ENCODE measurements around the gene C2orf68. TPM values are rescaled to one million over a fixed set of nuclear protein-coding genes. Genes with fewer than 3 reads are reported as not detected.

The C2orf68 gene
- total and polyA plus RNA-seq, 2 donors (not counting 1 experiment from before 2014, with no cell fraction given): 30.5 to 82.4 TPM

GRCh38 chr2:85644909-85645308 lies 33.0 kb upstream of the C2orf68 start:
- Mint-ChIP-seq H3K27me3 (no peaks in the 10 kb centered on the region), H3K27ac (no peak overlapping the region), H3K4me1 (peaks cover 22% of the 10 kb centered on the region), H3K4me3 (no peak overlapping the region), H3K9me3 (ENCODE audit: insufficient read depth) (no peaks in the 10 kb centered on the region)
- DNase-seq: no peak
- peaks cover 29% of the 10 kb centered on the region for H4K20me1 ChIP-seq (ENCODE audit: control insufficient read depth, insufficient read depth, low read length, poor library complexity, severe bottlenecking)
- no peaks in the 10 kb centered on the region for H3K9me3 ChIP-seq (ENCODE audit: control extremely low read depth in 1 of 3, control insufficient read depth in 2 of 3, insufficient read depth in 1 of 3, low read length in 2 of 3)
- ChIA-PET POLR2A (no interaction called here), CTCF (interaction anchor here (3.0 to 4.1 kb wide), 2 partner anchors 9 to 63 kb away, joined by 10 to 22 read pairs; no protein-coding TSS in a partner anchor)
- H3K79me2 ChIP-seq (ENCODE audit: control insufficient read depth, insufficient read depth, low read length): peaks cover 7% of the 10 kb centered on the region
- no peak overlapping the region for H3K4me3 ChIP-seq (ENCODE audit: control extremely low read depth in 1 of 5, extremely low read depth in 1 of 5, insufficient read depth in 1 of 5, low read depth in 2 of 5, low read length in 4 of 5)
- H3K4me2 ChIP-seq (replicated peaks; ENCODE audit: low read depth, low read length, poor library complexity, severe bottlenecking): no peak overlapping the region
- H3K36me3 ChIP-seq (replicated peaks in 1 of 2; ENCODE audit: control extremely low read depth in 1 of 2, control insufficient read depth in 1 of 2, extremely low read depth in 1 of 2, insufficient read depth in 2 of 2, low read length in 1 of 2): peaks cover 10 to 93% of the 10 kb centered on the region in 2 experiments
- H3K9ac ChIP-seq (ENCODE audit: low read length): no peak overlapping the region
- WGBS (ENCODE audit: insufficient coverage): over 99% methylated on average over 6 of the region's 8 CpGs
- H3K4me1 ChIP-seq (ENCODE audit: control insufficient read depth in 2 of 2, insufficient read depth in 2 of 2, low read length in 2 of 2): peaks cover 18 to 26% of the 10 kb centered on the region in 2 donors
- no peak overlapping the region for H3K27ac ChIP-seq (ENCODE audit: low read length in 2 of 2)
- intact Hi-C loops (cut with micrococcal nuclease): no loop called here
- H2AFZ ChIP-seq (ENCODE audit: insufficient read depth, low read depth, low read length, poor library complexity, severe bottlenecking): no peak overlapping the region
- no peaks in the 10 kb centered on the region for H3K27me3 ChIP-seq (replicated peaks in 1 of 4; ENCODE audit: control extremely low read depth in 1 of 4, control insufficient read depth in 3 of 4, insufficient read depth in 4 of 4, low read length in 3 of 4)
- TF ChIP-seq EZH2 (IDR thresholded peaks at IDR 0.05; ENCODE audit: borderline replicate concordance, insufficient read depth, low read depth, low read length, poor library complexity, severe bottlenecking): no peak
- ATAC-seq (ENCODE audit: low read depth): no peak

- Histone ChIP-seq H3K9me3 (ENCODE audit: control extremely low read depth in 1 of 3, control insufficient read depth in 2 of 3, insufficient read depth in 1 of 3, low read length in 2 of 3) (no peaks in the 10 kb centered on the region), H3K27ac (ENCODE audit: low read length in 2 of 2) (no peak overlapping the region), H3K27me3 (replicated peaks in 1 of 4; ENCODE audit: control extremely low read depth in 1 of 4, control insufficient read depth in 3 of 4, insufficient read depth in 4 of 4, low read length in 3 of 4) (no peaks in the 10 kb centered on the region), H4K20me1 (ENCODE audit: control insufficient read depth, insufficient read depth, low read length, poor library complexity, severe bottlenecking) (peaks cover 16% of the 10 kb centered on the region), H2AFZ (ENCODE audit: insufficient read depth, low read depth, low read length, poor library complexity, severe bottlenecking) (no peak overlapping the region), H3K4me2 (replicated peaks; ENCODE audit: low read depth, low read length, poor library complexity, severe bottlenecking) (no peak overlapping the region), H3K36me3 (replicated peaks in 1 of 2; ENCODE audit: control extremely low read depth in 1 of 2, control insufficient read depth in 1 of 2, extremely low read depth in 1 of 2, insufficient read depth in 2 of 2, low read length in 1 of 2) (peaks cover 10 to 93% of the 10 kb centered on the region in 2 experiments), H3K9ac (ENCODE audit: low read length) (no peak overlapping the region), H3K4me3 (ENCODE audit: control extremely low read depth in 1 of 5, extremely low read depth in 1 of 5, insufficient read depth in 1 of 5, low read depth in 2 of 5, low read length in 4 of 5) (no peak overlapping the region), H3K79me2 (ENCODE audit: control insufficient read depth, insufficient read depth, low read length) (peaks cover 17% of the 10 kb centered on the region), H3K4me1 (ENCODE audit: control insufficient read depth in 2 of 2, insufficient read depth in 2 of 2, low read length in 2 of 2) (peaks cover 6 to 9% of the 10 kb centered on the region in 2 donors)
- CTCF ChIA-PET: interaction anchor here (0.7 to 4.1 kb wide), 2 partner anchors 6 to 269 kb away, joined by 3 to 22 read pairs; no protein-coding TSS in a partner anchor
- no peak for DNase-seq
- no CpG with 5 or more reads among the region's 3 CpGs for WGBS (ENCODE audit: insufficient coverage)
- no peak for ATAC-seq (ENCODE audit: low read depth)
- intact Hi-C loops (cut with micrococcal nuclease): no loop called here
- H3K4me3 Mint-ChIP-seq: no peak overlapping the region
- TF ChIP-seq EZH2 (IDR thresholded peaks at IDR 0.05; ENCODE audit: borderline replicate concordance, insufficient read depth, low read depth, low read length, poor library complexity, severe bottlenecking): no peak
- no peak for TF ChIP-seq CTCF (IDR thresholded peaks at IDR 0.05)
- no peaks in the 10 kb centered on the region for H3K9me3 Mint-ChIP-seq (ENCODE audit: insufficient read depth)
- peaks cover 5% of the 10 kb centered on the region for H3K4me1 Mint-ChIP-seq
- POLR2A ChIA-PET: no interaction called here
- H3K27me3 Mint-ChIP-seq: no peaks in the 10 kb centered on the region
- no peak overlapping the region for H3K27ac Mint-ChIP-seq
Measured at GRCh38 chr2:85642725-85643124, 30.9 kb upstream of the C2orf68 start.

Measured in B cell (primary cell).